ENCODE results near the gene HOXA7.

HOXA7 gene

DNA sequence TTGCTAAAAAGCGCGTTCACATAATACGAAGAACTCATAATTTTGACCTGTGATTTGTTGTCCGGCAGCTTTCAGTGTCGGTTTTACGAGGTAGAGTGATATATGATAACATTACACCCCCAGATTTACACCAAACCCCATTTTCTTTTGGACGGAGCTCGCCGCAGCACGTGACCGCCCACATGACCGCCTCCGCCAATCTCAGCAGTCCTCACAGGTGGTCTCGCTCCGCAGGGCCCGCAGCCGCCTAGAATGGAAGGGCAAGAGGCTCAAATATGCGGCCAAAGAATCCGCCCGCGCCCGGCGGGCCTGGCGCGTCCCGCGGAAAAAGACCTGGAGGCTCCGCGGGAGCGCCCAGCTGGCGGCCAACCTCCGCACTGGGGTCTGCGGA, at the start of gene HOXA7:
Gene HOXA7, minus strand, starts transcription at position 168 of the 391 bp plus-strand sequence. Its CDS starts 130 bp downstream, at position 38.
- H3K27me3 ChIP-seq (ENCODE audit: insufficient read depth, low read length): peaks cover 100% of the 10 kb centered on the region
- peak within 1 kb of the TSS; percentile 46 for H3K4me3 ChIP-seq (ENCODE audit: low read length)
- H3K4me1 ChIP-seq (ENCODE audit: insufficient read depth, low read length): no peaks in the 10 kb centered on the region
- H3K9me3 ChIP-seq (ENCODE audit: insufficient read depth, low read depth, low read length): peaks cover 21% of the 10 kb centered on the region; the same call in 1 of the 2 replicates
- H3K9ac ChIP-seq (ENCODE audit: low read depth, low read length): no peak within 1 kb of the TSS
- no peaks in the 10 kb centered on the region for H3K36me3 ChIP-seq (ENCODE audit: insufficient read depth, low read depth, low read length)
- H3K27ac ChIP-seq (ENCODE audit: low read length): no peak within 1 kb of the TSS

GRCh38 chr7:27205325-27206280, 49.1 kb upstream of the HOXA7 start:
- Histone ChIP-seq H3K27ac (ENCODE audit: low read length) (no peak overlapping the region), H3K36me3 (ENCODE audit: insufficient read depth, low read depth, low read length) (no peaks in the 10 kb centered on the region), H3K27me3 (ENCODE audit: insufficient read depth, low read length) (peaks cover 100% of the 10 kb centered on the region), H3K4me3 (ENCODE audit: low read length) (no peak overlapping the region), H3K4me1 (ENCODE audit: insufficient read depth, low read length) (no peaks in the 10 kb centered on the region), H3K9ac (ENCODE audit: low read depth, low read length) (no peak overlapping the region), H3K9me3 (ENCODE audit: insufficient read depth, low read depth, low read length) (peaks cover 13% of the 10 kb centered on the region; the same call in 1 of the 2 replicates)

GRCh38 chr7:27204851-27205322, 48.4 kb upstream of the HOXA7 start:
- H3K27me3 ChIP-seq (ENCODE audit: insufficient read depth, low read length): peaks cover 100% of the 10 kb centered on the region
- no peak overlapping the region for H3K27ac ChIP-seq (ENCODE audit: low read length)
- no peak overlapping the region for H3K9ac ChIP-seq (ENCODE audit: low read depth, low read length)
- no peaks in the 10 kb centered on the region for H3K36me3 ChIP-seq (ENCODE audit: insufficient read depth, low read depth, low read length)
- no peaks in the 10 kb centered on the region for H3K4me1 ChIP-seq (ENCODE audit: insufficient read depth, low read length)
- H3K9me3 ChIP-seq (ENCODE audit: insufficient read depth, low read depth, low read length): peaks cover 13% of the 10 kb centered on the region; the same call in 1 of the 2 replicates
- no peak overlapping the region for H3K4me3 ChIP-seq (ENCODE audit: low read length)

DNA sequence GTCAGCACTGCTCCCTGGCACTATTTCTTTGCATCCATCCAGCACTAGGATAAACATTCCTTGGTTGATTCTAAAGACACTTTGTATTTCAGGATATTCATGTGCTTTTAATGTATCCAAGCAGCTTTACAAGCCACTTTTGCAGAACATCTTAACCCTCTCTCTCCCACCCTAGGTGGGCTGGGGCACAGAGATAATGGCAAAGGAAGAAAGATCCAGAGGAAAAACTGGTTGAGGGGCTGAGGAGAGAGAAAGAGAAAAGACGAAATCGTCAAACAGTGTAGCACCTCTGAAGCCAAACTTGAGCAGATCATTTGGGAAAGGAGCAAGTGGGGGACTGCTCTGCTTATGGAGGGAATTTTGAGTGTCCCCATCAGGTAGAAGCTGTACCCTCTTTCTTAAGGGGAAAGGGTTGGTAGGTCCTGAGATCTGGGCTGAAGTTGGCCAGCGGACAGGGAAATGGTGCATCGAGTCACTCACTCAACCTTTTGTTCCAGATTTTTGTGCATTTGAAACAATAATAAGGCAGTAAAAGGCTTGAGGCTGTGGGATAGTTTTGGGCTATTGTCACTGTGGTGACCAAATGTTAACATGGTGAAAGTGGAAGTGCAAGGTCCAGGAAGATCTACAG, 47.6 kb upstream of the HOXA7 start:
- Histone ChIP-seq H3K4me3 (ENCODE audit: low read length) (no peak overlapping the region), H3K9ac (ENCODE audit: low read depth, low read length) (no peak overlapping the region), H3K36me3 (ENCODE audit: insufficient read depth, low read depth, low read length) (no peaks in the 10 kb centered on the region), H3K27me3 (ENCODE audit: insufficient read depth, low read length) (peaks cover 99% of the 10 kb centered on the region), H3K27ac (ENCODE audit: low read length) (no peak overlapping the region), H3K4me1 (ENCODE audit: insufficient read depth, low read length) (no peaks in the 10 kb centered on the region), H3K9me3 (ENCODE audit: insufficient read depth, low read depth, low read length) (peaks cover 13% of the 10 kb centered on the region; the same call in 1 of the 2 replicates)

- H3K4me1 ChIP-seq (ENCODE audit: insufficient read depth, low read length): no peaks in the 10 kb centered on the region
- no peak overlapping the region for H3K9ac ChIP-seq (ENCODE audit: low read depth, low read length)
- H3K4me3 ChIP-seq (ENCODE audit: low read length): no peak overlapping the region
- H3K27ac ChIP-seq (ENCODE audit: low read length): no peak overlapping the region
- peaks cover 99% of the 10 kb centered on the region for H3K27me3 ChIP-seq (ENCODE audit: insufficient read depth, low read length)
- H3K36me3 ChIP-seq (ENCODE audit: insufficient read depth, low read depth, low read length): no peaks in the 10 kb centered on the region
- H3K9me3 ChIP-seq (ENCODE audit: insufficient read depth, low read depth, low read length): peaks cover 13% of the 10 kb centered on the region; the same call in 1 of the 2 replicates
Measured at GRCh38 chr7:27203365-27203953, 47.0 kb upstream of the HOXA7 start.

GRCh38 chr7:27202862-27203134, 46.3 kb upstream of the HOXA7 start:
- Histone ChIP-seq H3K27me3 (ENCODE audit: insufficient read depth, low read length) (peaks cover 99% of the 10 kb centered on the region), H3K4me1 (ENCODE audit: insufficient read depth, low read length) (no peaks in the 10 kb centered on the region), H3K27ac (ENCODE audit: low read length) (no peak overlapping the region), H3K36me3 (ENCODE audit: insufficient read depth, low read depth, low read length) (no peaks in the 10 kb centered on the region), H3K4me3 (ENCODE audit: low read length) (no peak overlapping the region), H3K9ac (ENCODE audit: low read depth, low read length) (no peak overlapping the region), H3K9me3 (ENCODE audit: insufficient read depth, low read depth, low read length) (peaks cover 15% of the 10 kb centered on the region; the same call in 1 of the 2 replicates)

- Histone ChIP-seq H3K9me3 (ENCODE audit: insufficient read depth, low read depth, low read length) (peaks cover 15% of the 10 kb centered on the region; the same call in 1 of the 2 replicates), H3K4me1 (ENCODE audit: insufficient read depth, low read length) (no peaks in the 10 kb centered on the region), H3K27me3 (ENCODE audit: insufficient read depth, low read length) (peaks cover 99% of the 10 kb centered on the region), H3K4me3 (ENCODE audit: low read length) (no peak overlapping the region), H3K27ac (ENCODE audit: low read length) (no peak overlapping the region), H3K9ac (ENCODE audit: low read depth, low read length) (no peak overlapping the region), H3K36me3 (ENCODE audit: insufficient read depth, low read depth, low read length) (no peaks in the 10 kb centered on the region)
Measured at GRCh38 chr7:27202018-27202861, 45.8 kb upstream of the HOXA7 start.

- Histone ChIP-seq H3K27ac (ENCODE audit: low read length) (no peak overlapping the region), H3K27me3 (ENCODE audit: insufficient read depth, low read length) (peaks cover 99% of the 10 kb centered on the region), H3K9me3 (ENCODE audit: insufficient read depth, low read depth, low read length) (peaks cover 15% of the 10 kb centered on the region; the same call in 1 of the 2 replicates), H3K4me3 (ENCODE audit: low read length) (no peak overlapping the region), H3K4me1 (ENCODE audit: insufficient read depth, low read length) (no peaks in the 10 kb centered on the region), H3K36me3 (ENCODE audit: insufficient read depth, low read depth, low read length) (no peaks in the 10 kb centered on the region), H3K9ac (ENCODE audit: low read depth, low read length) (no peak overlapping the region)
Measured at GRCh38 chr7:27201580-27202017, 45.1 kb upstream of the HOXA7 start.

- H3K27ac ChIP-seq (ENCODE audit: low read length): no peak overlapping the region
- H3K4me3 ChIP-seq (ENCODE audit: low read length): no peak overlapping the region
- no peak overlapping the region for H3K9ac ChIP-seq (ENCODE audit: low read depth, low read length)
- peaks cover 15% of the 10 kb centered on the region; the same call in 1 of the 2 replicates for H3K9me3 ChIP-seq (ENCODE audit: insufficient read depth, low read depth, low read length)
- peaks cover 99% of the 10 kb centered on the region for H3K27me3 ChIP-seq (ENCODE audit: insufficient read depth, low read length)
- no peaks in the 10 kb centered on the region for H3K4me1 ChIP-seq (ENCODE audit: insufficient read depth, low read length)
- H3K36me3 ChIP-seq (ENCODE audit: insufficient read depth, low read depth, low read length): no peaks in the 10 kb centered on the region
Measured at GRCh38 chr7:27200761-27201579, 44.5 kb upstream of the HOXA7 start.

DNA sequence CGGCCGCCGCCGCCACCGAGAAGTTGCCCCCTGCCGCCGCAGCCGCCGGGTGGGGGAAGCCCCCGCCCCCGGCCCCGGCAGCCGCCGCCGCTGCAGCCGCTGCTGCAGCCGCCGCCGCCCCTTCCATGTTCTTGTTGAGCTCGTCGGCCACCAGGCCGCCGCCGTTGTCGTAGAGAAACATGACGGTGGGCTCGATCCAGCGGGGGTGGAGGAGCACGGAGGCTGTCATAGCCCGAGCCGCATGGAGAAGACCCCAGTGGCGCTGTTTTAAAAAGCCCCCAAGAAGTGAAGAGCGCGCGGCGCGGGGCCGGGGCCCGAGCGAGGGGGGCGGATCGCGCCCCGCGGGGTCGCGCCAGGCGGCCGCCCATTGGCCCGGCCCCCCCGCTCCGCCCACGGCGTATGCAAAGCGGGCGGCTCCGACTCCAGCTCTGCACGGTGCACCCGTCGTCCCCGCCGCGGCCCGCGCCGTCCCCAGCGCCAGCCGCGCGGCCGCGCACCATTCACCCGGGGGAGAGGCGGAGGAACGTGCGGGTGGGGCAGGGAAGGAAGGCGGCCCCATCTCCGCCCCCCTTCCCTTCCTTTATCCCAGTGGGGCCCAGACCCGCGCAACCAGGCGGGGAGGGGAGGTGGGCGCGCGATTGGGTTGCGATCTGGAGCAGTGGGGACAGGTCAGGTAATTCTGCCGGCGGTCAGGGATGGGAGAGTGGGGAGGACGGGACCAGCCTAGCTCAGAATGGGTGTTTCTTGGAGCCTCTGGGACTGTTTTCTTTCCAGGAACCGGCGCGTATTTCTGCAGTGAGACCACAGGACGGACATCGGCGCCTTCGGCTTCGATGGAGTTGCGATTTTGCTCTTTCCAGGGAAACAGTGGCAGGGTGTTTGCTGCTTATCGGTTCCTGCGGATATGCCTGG, 43.6 kb upstream of the HOXA7 start, which contains the start of gene HOXA13:
Gene HOXA13, minus strand, starts transcription at position 243 of the 912 bp plus-strand sequence. Its CDS starts 14 bp downstream, at position 229.
- H3K27me3 ChIP-seq (ENCODE audit: insufficient read depth, low read length): peaks cover 99% of the 10 kb centered on the region
- no peaks in the 10 kb centered on the region for H3K4me1 ChIP-seq (ENCODE audit: insufficient read depth, low read length)
- peaks cover 9% of the 10 kb centered on the region; the same call in 1 of the 2 replicates for H3K9me3 ChIP-seq (ENCODE audit: insufficient read depth, low read depth, low read length)
- H3K36me3 ChIP-seq (ENCODE audit: insufficient read depth, low read depth, low read length): no peaks in the 10 kb centered on the region
- no peak within 1 kb of the TSS for H3K9ac ChIP-seq (ENCODE audit: low read depth, low read length)
- peak within 1 kb of the TSS; percentile 29; the same call in 1 of the 2 replicates for H3K4me3 ChIP-seq (ENCODE audit: low read length)
- H3K27ac ChIP-seq (ENCODE audit: low read length): no peak within 1 kb of the TSS
